GM19351 (cell line): Measurements from ENCODE around the gene SCAANT1.

Source experiments
- ATAC-seq: cut with Tn5 transposase; IDR thresholded peaks from one replicate; pipeline ENCODE4 v1.9.1; 2021; ENCODE audit warnings: mild to moderate bottlenecking, moderate library complexity; ENCODE audit not compliant: unreplicated experiment

The SCAANT1 gene

DNA sequence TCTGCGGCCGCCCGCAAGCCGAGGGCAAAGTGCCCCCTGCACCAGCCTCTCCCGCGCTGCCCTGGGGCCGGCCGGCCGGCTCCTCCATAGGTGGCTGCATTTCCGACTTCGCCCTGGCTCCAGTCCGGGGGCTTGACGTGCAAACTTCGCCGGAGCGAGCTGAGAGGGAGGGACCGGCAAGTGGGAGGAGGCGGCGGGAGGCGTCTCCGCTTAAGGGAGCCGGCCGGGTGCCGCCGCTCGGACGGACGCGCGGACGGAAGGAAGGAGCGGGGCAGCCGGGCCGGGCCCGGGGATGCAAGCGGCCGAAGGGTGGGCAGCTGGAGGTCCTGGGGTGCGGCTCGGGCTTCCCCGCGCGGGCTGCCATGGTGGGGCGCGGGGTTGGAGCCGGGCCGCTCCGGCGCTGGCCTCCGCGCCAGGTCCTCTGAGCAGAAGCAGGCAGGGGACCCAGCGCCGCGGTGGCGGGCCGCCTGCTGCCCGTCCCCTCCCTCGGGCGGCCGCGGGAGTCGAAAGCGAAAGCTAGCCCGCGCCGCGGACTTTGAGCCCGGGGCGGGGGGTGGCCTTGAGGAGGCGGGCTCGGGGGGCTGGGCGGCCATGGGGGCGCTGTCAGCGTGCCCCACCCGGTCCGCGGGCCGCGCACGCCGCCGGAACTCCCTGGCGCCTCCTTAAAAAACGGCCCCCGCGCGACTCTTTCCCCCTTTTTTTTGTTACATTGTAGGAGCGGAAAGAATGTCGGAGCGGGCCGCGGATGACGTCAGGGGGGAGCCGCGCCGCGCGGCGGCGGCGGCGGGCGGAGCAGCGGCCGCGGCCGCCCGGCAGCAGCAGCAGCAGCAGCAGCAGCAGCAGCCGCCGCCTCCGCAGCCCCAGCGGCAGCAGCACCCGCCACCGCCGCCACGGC, at the start of gene SCAANT1:
SCAANT1 (minus strand) TSS at position 511 of the 895 bp plus-strand sequence.
- ATAC-seq, result peak; percentile 76

- ATAC-seq, result peak; percentile 92
These were observed 49.7 kb upstream of the SCAANT1 start for GRCh38 chr3:63961891-63962290.

GRCh38 chr3:63960048-63960711, 48.0 kb upstream of the SCAANT1 start:
- ATAC-seq, result no peak

- no peak for ATAC-seq
These were observed 47.0 kb upstream of the SCAANT1 start for GRCh38 chr3:63959146-63959545.

DNA sequence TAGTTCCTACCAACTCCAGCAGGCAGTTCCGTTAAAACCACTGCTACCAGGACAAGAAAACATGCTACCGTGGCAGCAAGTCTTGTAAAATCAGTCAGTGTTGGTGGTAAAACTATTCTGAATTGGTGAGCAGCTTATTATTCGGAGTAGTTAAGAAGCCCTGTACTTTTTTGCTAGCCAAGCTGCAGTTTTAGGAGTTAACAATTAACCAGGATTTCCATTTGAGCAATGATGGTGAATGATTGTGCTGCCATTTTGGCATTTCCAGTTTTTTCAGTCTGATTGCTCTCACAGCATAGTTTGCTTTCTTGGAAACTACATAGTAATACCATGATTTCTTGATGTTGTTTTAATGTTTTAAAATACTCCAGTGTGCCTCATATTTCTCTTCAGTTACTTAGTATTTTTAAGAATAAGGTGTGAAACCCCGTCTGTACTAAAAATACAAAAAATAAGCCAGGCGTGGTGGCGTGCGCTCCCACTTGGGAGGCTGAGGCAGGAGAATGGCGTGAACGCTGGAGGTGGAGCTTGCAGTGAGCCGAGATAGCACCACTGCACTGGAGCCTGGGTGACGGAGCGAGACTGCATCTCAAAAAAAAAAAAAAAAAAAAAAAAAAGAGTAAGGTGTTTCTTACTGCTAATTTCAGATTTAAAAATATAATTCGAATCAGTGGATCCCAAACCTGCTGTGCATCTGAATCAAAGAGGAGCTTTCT, 43.8 kb upstream of the SCAANT1 start:
- ATAC-seq, result no peak

- ATAC-seq, result no peak
These were observed 43.0 kb upstream of the SCAANT1 start for GRCh38 chr3:63955036-63955650.

DNA sequence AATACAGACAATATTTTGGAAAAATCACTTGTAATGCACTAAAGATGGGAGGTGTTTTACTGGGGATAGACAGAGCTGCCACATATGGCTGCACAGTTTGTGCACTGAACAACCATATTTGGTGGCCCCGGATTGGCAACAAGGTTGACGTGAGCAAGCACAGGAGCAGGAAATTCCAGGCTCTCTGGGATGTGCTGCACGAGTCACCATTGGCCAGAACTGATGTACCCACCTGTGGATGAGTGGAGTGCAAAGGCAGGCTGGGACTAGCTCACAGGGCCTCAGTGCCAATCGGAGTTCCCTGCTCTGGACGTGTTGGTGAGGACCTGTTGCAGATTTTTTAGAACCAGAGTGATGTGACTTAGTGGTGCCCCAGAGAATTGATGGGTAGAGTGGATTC, 42.0 kb upstream of the SCAANT1 start:
- no peak for ATAC-seq

- ATAC-seq, result peak; percentile 38
These were observed 40.0 kb upstream of the SCAANT1 start for GRCh38 chr3:63952248-63952594.

DNA sequence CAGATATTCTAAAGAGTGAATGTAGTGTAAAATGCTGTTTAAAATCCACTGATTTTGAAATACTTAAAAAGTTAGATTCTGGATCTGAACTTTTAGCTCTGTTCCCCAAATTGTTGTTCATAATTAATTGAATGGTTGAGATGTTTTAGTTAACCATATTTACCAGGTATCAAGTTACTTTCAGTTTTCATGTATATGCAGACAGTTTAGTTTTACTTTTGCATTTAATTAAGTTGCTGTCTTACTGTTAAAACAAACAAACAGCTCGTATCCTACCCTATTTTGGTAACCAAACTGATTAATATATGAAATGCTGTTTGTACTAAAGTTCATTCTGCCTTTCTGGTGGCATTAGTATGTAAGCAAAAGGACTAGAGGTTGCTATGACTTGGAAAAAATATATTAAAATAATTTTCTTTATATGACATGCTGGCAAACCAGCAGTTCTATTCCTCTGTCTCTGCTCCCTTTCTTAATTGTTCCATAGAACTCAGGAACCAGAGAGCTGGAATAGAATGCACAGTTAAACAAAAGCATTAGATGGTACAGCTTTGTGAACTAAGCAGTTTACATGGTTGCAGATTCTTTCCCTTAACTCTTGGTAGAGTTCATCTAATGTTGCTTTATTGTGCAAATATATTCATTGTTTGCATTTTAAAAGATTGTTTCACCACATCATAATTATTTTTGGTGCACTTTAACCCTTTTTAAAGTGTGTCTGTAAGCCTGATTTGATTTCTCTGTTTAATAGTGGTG, 39.5 kb upstream of the SCAANT1 start:
- ATAC-seq, result peak; percentile 63

DNA sequence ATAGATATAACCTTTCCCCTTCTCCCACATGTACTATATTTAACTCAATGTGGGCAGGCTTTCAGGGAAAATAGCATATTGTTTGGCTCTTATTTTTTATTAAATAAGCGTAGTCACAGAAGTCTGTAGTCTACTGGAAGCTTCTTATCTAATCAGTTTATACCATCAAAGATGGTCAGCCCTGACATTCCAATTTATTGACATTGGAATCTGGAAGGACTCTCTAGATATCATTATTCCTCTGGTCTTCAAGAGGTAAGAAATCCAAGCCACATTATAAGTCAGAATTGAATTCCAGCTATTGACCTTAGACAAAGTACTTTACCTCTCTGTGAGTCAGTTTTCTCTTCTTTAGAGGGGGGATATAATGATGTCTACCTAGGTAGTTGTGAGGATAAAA, 38.5 kb upstream of the SCAANT1 start:
- no peak for ATAC-seq

GRCh38 chr3:63949005-63949404, 36.8 kb upstream of the SCAANT1 start:
- no peak for ATAC-seq

DNA sequence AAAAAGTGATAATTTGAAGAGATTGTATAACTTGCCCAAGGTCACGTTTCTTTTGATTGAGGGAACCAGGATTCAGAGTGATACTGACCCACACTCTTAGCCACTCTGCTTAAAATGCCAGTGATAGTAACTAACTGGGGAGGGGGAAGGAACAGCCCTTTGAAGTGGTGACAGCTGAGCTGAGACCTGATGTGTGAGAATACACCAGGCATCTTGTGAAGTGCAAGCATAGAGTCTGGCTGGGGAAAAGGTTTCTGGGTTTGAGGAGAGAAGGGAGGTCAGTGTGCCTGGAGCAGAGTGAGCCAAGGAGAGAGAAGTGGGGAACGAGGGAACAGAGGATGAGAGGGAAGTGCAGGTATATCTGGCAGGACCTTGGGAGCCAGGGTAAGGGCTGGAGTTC, 35.4 kb upstream of the SCAANT1 start:
- no peak for ATAC-seq

DNA sequence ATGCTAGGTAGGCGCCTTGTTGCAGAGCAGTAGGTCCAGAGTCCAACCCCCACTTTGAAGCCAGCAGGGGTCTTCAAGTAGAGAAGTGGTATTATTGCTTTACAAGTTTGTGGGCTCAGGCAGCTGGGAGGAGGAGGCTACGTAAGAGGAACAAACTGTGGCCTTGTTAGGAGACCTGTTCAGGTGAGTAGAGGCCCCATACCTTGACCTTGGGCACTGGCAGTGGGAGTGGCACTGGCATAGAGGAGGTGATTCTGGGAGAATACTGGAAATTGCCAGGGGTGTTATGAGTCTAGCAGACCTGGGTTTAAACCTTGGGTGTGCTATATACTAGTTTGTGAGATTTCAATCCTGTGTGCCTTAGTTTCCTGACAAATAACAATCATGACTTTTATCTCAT, 34.6 kb upstream of the SCAANT1 start:
- ATAC-seq, result no peak

DNA sequence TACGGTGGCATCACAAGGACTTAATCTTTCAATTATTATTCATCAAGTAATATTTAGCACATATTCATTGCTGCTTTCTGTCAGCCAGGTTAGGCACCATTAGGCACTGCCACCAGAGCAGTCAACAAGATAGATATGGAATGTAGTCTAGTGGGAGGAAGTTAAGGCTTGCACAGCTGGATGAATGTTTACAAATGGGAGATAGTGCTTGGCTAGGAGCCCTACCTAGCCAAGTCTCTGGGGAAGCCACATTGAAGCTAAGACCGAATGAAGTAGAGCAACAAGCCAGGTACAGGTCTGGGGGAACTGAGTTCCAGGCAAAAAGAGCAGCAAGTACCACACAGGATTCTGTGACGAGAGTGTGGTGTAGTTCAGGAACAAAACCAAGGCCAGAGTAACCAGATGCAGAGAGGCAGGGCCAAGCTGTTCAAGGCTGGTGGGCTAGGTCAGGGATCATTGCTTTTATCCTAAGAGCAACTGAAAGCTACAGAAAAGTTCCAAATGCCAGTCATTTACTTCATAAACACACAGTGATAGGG, 33.4 kb upstream of the SCAANT1 start:
- no peak for ATAC-seq

- no peak for ATAC-seq
These were observed 31.5 kb upstream of the SCAANT1 start for GRCh38 chr3:63943678-63944077.

DNA sequence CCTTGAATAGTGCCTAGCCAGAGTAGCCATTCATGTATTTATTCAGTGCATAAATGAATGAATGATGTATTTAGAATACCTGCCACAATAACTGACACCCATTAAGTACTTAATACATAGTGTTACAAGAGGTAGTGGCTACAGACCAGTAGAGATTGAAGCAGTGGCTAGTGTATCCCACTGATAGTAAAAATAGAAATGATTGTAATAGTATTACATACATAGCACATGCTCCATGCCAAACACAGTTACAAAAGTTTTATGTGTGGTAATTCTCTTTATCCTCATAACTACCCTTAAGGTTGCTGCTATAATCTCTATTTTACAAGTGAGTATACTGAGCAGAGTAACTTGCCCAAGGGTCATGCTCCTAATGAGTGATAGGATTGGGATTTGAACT, 30.3 kb upstream of the SCAANT1 start:
- no peak for ATAC-seq

DNA sequence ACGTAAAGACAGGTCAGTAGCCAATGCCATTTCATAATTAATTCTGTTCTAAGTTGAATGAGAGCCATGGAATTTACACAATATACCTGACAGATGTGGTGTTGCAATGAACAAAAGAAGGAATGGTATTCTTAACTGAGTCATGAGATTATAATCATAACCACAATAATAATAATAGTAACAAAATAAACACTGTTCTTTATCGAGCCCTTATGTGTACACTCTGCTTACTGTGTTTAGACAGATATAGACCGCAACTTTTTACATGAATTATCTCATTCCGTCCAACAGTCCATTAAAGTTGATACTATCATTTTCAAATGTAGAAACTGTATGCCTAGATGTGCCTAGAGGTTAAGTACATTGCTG, 28.2 kb upstream of the SCAANT1 start:
- no peak for ATAC-seq

DNA sequence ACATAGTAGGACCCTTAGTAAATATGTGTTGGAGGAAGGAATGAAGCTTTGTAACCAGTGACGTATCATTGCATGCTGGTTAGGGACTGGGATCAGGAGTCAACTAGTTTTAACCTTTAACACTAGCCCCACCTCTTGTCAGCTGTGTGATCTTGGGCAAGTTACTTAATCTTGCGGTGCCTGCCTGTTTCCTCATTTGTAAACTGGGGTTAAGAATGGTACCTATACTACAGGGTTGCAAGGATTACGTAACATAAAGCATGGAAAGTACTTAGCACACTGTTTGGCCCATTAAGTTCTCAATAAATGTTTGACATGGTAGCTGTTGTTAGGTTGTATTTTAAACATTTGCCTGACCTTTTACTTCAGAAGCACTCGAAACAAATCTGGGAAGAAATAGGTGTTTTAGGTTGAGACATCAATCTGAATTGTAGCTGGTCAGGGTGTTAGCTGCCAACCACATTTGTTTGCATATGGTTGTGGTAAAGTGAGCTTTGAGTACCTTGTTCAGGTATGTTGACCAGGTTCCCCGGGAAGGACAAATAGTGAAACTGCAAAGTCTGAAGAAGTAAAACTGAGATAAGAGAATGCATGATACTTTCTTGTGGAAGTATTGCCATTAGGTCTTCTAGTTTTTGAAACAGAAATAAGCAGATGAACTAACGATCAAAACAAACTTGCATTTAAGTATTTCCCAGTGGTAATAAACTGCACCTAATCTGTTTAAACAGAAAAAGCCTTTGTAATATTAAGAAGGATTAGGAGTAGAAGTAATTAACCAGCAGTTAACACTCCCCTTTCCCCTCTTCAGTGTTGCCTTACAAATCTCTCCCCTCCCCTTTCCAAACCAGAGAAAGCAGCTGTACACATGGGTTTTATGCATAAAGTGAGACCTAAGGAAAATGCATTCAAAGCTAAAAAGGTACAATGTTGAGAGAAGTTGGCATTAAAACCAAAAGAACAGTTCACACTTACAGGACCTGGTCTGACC, 25.8 kb upstream of the SCAANT1 start:
- peak; percentile 71 for ATAC-seq

DNA sequence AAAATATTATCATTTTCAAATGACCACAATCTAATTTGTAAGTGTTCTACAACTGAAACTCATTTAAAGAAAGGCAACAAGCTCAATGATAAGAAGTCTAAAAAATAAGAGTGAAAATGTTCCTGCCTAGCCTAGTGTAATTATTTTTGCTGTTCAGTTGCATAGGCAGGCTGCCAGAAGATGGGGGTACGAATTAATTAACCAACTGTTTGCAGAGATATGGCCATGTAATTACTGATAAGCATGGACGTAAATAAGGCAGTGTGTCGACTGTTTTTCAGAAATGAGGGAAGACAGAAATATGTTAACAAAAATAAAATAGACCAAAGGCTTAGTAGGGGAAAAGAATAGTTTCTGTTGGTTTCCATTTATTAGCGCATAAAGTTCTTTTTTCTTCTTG, 24.7 kb upstream of the SCAANT1 start:
- no peak for ATAC-seq
